GM12801 (cell line): ENCODE data around the gene ALG5.

Experiments used
- CTCF ChIP-seq: IDR thresholded peaks from one replicate; pipeline ENCODE4 v1.5.1; 2011; ENCODE audit warnings: control low read depth; ENCODE audit not compliant: insufficient read length; ENCODE audit errors: extremely low read depth

ALG5 gene

GRCh38 chr13:36914648-36915047 is 84.5 kb downstream of the ALG5 start:
- TF ChIP-seq CTCF: no peak

GRCh38 chr13:36913463-36913862 is 85.7 kb downstream of the ALG5 start:
- no peak for TF ChIP-seq CTCF

GRCh38 chr13:36912973-36913372 is 86.2 kb downstream of the ALG5 start:
- TF ChIP-seq CTCF: no peak

GRCh38 chr13:36912369-36912768 is 86.8 kb downstream of the ALG5 start:
- no peak for TF ChIP-seq CTCF

- no peak for TF ChIP-seq CTCF
Observed at GRCh38 chr13:36910545-36910944, 88.6 kb downstream of the ALG5 start.

GRCh38 chr13:36907821-36908220 is 91.3 kb downstream of the ALG5 start:
- no peak for TF ChIP-seq CTCF

GRCh38 chr13:36907266-36907665 is 91.9 kb downstream of the ALG5 start:
- TF ChIP-seq CTCF: no peak

GRCh38 chr13:36905944-36906343 is 93.2 kb downstream of the ALG5 start:
- TF ChIP-seq CTCF: no peak
